GM10266 (cell line): Measurements from ENCODE around the gene IL11.

Experiments used
- DNase-seq: peaks from one replicate; pipeline ENCODE4 v3.0.0; 2012; ENCODE audit errors: extremely low spot score
- TF ChIP-seq, protein P1 (sequence below): IDR thresholded peaks from 2 replicates; pipeline ENCODE4 v1.5.1; 2012; ENCODE audit warnings: mild to moderate bottlenecking, low read depth; ENCODE audit not compliant: control insufficient read depth, insufficient read depth; ENCODE audit errors: missing control alignments

Gene IL11

DNA sequence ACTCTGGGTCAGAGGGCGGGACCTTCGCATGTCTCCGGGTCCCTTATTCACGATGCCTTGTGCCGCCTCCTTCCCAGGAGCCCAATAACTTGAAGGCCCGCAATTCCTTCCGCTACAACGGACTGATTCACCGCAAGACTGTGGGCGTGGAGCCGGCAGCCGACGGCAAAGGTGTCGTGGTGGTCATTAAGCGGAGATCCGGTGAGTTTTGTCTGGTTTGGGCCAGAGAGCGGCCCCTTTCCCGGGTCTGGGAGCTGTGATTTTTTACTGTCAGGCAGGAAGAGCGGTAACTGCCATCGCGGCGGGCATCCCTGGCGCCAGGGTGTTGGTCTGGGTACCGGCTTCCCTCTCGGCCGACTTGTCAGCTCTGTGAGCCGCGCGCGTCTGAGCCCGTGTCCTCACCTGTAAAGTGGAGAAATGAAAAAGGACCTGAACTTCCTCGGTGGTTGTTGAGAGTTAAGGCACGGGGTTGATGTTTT is 16.3 kb upstream of the IL11 start:
- DNase-seq, result no peak
- TF ChIP-seq, protein P1, sequence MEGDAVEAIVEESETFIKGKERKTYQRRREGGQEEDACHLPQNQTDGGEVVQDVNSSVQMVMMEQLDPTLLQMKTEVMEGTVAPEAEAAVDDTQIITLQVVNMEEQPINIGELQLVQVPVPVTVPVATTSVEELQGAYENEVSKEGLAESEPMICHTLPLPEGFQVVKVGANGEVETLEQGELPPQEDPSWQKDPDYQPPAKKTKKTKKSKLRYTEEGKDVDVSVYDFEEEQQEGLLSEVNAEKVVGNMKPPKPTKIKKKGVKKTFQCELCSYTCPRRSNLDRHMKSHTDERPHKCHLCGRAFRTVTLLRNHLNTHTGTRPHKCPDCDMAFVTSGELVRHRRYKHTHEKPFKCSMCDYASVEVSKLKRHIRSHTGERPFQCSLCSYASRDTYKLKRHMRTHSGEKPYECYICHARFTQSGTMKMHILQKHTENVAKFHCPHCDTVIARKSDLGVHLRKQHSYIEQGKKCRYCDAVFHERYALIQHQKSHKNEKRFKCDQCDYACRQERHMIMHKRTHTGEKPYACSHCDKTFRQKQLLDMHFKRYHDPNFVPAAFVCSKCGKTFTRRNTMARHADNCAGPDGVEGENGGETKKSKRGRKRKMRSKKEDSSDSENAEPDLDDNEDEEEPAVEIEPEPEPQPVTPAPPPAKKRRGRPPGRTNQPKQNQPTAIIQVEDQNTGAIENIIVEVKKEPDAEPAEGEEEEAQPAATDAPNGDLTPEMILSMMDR, result no peak

DNA sequence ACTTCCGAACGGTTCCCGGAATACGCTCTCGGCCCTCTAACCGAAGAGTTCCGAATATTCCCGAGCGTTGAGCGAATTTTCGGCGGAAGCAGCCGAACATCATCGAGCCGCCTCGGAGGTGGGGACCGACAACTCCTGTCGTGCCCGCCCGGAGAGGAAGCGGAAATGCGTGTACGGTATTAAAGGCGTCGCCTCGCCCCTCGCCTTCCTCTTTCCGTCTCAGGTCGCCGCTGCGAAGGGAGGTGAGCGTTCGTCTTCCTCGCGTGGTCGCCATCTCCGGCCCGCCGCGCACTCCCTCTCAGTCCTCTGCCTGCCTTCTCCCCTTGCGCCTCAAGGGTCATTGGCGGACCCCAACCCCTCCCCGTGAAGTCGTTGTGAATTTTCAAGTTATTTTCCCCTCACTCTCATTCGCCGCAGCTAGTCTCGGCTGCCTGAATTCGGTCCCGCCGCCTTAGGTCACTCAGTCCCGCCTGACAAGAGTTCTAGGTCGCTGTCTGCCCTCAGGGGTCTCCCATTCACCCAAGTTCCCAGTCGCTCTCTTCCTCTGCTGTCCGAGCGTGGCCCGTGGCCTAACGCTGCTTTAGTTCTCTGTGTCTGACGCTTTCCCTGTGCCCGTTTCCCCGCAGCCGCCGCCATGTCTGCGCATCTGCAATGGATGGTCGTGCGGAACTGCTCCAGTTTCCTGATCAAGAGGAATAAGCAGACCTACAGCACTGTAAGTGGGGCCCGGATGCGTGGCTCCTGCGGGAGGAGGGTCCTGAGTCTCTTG is 15.6 kb upstream of the IL11 start, which contains the start of gene RPL28:
Gene RPL28, plus strand, starts transcription at position 209 of the 769 bp plus-strand sequence. Its CDS starts 426 bp downstream, at position 635.
- TF ChIP-seq, protein P1, result no peak
- DNase-seq, result peak; percentile 97

DNA sequence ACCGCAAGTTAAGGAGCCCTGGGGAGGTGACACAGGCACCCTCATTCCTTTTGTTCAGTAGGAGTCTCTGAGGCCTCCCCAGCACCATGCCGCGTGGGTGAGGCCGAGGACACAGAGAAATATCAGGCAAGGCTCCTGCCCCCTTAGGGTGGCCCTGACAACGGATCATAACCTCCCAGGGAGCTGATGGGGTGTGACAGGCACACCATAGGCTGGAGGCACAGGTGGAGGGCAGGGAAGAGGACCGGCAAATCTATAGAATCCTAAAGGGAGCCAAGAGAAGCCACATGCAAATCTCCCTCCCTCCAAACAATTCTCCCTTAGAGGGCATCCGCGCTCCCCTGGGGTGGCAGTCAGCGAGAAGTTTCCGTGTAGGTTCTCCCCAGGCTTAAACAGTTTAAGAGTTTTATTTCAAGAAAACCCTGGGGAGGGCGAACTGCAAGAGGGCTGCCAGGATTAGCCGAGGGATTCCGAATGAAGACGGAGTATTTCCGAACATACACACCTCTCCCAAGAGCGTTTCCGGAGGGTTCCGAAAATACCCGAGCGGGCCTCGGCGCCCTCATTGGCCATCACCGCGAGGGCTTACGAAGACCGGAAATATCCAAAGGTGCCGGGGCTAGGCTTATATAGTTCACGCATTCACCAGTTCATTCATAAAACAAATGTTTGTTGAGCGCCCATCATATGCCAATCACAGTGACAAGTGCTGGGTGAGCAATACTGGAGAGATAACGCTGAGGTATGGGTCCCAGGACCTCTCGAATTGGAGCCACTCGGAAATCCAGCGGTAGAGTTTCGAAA is 14.9 kb upstream of the IL11 start:
- TF ChIP-seq, protein P1, result no peak
- peak; percentile 98 for DNase-seq

DNA sequence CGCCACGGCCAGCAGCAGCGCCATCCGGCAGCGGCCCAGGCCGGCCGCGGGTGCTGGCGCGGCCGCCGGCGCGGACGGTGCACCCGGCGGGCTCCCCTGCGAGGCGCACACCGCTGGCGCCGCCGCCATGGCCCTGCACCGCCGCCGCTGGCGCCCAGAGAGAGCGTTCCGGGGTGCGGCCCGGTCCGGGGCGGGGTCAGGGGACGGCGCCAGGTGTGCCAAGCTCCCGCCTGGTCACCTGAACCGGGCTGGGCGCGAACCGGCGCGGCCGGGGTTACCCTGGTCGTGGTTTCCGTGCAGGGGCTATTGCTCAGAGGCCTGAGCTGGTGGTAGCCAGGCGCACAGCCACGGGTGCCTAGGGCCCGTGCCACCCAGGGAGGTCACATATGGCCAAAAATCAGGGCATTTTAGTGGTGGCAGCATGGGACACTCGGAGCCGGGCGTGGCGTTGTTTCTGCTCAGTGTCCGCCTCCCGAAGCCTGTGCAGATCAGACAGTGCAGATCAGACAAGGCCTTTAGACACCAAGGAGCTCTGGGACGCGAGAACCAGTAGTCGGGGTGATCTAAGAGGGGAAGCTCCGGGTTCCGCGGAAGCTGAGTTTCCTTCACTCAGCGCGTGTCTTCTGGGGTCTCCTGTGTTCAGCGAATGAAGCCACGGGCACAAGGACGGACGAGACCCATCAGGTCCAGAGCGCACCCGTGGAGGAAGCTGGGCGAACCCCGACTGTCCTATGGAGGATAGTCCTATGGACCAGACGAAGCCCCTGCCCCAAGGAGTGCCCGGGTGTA is 14.1 kb upstream of the IL11 start, which contains the start of gene TMEM238:
Gene TMEM238, minus strand, starts transcription at position 162 of the 789 bp plus-strand sequence. Its CDS starts 33 bp downstream, at position 129.
- no peak for DNase-seq
- TF ChIP-seq, protein P1, result no peak

DNA sequence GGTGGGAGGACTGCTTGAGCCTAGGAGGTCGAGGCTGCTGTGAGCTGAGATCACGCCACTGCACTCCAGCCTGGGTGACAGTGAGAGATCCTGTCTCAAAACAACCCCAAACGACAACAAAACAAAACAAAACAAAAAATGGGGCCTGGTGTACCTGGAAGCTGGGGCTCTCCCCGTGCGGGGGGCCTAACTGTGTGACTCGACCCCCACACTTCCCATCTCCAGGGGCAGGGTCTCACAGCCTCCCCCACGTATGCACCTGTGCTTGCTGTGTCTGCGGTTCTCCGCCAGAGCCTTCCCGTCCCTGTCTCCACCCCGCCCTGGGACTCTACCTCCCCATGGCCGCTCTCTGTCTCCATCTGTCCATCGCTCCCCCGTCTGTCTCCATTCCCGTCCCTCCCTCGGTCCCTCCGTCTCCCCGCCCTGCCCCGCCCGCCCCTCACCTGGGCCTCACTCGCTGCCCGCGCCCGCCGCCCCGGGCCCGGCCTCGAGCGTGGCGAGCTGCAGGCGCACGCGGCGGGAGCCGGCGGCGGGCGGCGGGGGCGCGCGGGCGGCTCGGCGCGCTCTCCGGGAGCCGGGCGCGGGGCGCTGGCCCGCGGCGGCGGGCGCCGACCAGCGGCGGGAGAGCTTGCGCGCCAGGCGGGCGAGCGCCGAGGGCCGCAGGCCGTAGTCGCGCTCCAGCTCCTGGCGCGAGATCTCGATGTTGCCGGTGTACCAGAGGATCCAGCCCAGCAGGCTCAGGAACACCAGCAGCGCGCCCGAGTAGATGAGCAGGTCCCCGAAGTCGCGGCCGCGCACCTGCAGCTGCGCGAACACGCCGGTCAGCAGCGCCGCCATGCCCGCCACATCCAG is 13.2 kb upstream of the IL11 start:
- peak; percentile 88 for DNase-seq
- TF ChIP-seq, protein P1, result peak; percentile 55

DNA sequence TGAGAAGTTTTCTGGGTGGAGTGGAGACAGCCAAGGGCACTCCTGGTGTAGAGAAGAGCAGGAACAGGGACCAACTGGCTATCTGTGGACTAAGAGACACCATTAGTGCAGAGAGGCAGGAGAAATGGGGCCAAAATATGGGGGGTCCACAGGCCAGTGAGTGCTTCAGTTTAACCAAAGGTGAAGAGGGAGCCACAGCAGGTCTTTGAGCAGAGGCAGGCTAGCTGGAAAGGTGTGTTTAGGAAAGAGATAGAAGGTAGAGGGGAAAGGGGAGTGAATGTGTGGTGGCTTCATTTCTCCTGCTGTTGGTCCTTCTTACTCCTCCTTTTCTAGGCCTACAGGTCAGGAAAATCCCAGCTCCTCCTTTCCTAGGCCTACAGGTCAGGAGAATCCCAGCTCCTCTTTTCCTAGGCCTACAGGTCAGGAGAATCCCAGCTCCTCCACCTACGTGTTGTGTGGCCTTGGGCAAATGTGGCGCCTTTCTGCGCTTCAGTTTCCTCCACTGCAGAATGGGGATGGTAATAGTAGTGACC is 12.3 kb upstream of the IL11 start:
- TF ChIP-seq, protein P1, result no peak
- DNase-seq, result no peak
